ENCODE data around the gene FUT7.
A peak's percentile ranks its signal among the peaks of the same experiment; 100 is the strongest.

The FUT7 gene

DNA sequence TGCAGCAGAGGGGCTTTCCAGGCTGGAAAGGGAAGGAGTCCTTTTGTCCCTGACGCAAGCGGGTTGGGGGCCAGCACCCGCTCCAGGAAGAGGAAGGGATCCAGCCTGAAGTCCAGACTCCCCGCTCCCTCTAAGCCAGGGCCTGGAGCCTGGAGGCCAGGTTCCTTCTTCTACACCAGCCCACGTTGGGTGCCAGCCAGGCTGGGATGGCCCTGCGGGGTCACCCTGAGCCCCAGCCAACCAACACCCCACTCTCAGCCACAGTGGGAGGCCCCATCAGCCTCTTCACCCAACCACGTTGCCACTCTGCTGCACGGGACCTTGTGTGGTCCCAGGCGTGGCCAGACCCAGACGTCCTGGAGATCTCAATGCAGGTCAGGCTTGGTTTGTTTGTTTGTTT lies 970 bp upstream of the FUT7 start:
- DNase-seq: peak; percentile 89 to 94 (median 93)

DNA sequence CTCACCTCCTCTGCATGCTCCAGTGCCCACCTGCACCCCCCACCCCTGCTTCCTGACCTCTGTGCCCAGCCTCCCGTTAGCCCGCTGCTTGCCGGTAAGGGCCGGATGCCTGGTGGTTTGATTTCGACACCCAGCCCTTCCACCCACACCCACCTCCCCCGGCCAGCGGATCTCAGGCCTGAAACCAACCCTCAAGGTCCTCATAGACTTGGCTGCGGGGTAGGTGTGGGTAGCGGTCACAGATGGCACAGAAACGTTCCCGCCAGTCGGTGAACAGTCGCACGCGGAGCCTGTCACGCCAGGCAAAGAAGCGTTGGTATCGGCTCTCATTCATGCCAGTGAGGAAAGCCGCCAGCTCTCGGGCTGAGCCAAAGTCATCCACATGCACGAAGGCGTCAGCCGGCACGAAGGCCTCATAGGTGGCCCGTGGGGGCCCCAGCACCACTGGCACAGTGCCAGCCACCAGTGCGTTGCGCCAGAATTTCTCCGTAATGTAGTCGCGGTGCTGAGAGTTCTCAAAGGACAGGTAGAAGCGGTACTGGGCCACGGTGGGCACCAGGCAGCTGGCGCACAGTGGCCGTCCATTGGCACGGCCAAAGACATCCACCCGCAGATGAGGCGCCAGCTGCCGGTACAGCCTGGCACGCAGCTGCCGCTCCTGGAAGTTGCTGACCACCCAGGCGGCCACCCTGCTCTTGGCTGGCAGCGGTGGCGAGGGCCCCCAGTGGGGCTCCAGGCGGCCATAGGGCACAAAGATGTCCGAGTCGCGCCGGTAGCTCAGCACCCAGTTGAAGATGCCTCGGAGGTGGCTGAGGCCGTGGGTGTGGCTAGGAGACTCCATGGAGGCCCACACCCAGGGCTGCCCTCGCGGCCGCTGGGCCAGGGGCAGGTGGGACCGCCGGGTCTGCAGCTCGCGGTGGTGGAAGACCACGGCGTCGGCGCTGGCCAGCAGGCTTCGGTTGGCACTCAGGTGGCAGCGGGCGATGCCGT lies 1.1 kb downstream of the FUT7 start:
- DNase-seq: peak; percentile 67 to 80 (median 73)

DNA sequence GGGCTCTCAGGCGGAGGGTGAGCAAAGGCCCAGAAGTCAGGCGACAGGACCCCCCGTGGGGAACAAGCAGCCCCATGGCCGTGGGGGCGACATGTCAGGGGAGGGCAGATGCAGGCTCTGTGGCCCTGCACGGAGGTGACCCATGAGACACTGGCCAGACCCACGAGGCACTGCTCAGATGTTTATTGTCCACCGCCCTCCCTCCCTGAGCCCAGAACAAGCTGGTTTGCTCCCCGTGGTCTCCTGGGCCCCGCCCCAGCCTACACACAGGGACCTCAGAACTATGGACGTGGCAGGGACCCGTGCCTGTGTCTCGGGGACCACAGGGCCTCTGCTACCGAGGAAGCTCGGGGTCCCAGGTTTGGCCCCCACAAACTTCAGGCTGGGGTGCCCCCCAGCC lies 1.9 kb downstream of the FUT7 start:
- peak in 2 of 3 donors; percentile 12 to 33 for DNase-seq

DNA sequence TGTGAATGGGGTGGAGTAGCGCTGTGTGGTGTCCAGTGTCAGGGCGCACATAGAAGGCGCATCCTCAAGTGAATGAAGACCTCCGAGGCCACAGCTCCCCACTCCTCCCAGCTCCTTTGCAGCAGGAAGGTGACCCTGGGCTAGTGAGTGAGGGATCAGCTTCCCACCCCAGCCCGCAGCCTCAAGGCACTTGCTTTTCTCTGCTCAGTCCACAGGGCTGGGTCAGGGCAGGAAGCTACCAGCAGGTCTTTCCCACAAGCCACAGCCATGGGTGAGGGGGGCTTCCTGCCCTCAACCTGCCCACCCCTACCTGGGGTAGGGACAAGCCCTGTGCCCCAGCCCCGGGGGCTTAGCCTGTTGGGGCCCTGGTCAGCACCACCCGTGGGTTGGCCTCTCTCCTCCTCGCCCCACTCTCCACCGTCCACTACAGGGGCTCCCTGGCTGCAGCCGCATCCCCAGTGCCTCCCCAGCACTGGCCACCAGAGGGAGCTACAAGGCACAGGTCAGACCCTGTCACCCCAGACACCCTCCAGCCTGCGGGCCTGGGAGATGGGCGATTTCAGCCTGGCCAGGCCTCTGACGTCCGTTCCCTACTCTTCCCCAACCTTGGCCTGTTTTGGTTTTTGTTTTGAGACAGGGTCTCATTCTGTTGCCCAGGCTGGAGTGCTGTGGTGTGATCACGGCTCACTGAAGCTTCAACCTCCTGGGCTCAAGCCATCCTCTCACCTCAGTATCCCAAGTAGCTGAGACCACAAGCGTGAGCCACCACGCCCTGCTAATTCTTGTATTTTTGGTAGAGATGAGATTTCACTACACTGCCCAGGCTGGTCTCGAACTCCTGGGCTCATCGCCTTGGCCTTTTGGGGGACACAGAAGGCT lies 2.6 kb downstream of the FUT7 start:
- DNase-seq: peak; percentile 86 to 93 (median 88)

DNA sequence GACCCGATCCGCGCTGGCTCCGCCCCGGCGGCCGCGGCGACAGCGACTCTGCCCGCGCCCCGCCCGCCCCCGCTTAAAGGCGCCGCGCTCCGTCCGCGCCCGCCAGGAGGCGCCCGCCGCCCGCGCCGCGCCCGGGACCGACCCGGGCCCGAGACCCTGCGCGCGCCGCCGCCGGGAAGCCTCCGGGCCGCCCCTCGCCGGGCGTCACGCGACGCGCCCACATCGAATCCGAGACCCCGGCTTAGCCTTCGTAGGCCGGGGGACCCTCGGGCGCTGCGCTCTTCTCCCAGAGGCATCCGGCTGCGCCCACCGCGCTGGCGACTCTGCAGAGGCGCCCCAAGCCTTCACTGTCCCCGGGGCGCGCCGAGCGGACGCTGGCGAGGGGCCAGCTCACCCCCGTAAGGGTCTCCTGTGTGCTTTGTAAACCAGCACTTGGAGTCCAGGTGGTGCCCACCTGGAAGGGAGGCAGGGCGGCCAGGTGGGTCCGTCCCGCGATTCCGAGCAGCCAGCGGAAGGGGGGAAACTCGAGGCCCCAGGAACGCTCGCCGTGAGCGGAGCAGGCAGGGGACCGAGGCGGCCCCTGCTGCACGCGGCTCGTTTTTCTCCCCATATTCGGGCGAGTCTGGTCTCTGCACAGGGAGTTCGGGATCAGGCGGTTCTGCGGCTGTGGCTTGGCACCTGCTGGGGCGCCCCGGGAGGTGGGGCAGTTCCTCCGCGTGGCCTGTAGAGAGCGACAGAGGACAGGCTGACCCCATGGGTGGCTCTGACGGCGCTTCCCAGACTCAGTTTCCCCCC lies 3.4 kb downstream of the FUT7 start:
- DNase-seq: peak; percentile 68 to 94 (median 86)

DNA sequence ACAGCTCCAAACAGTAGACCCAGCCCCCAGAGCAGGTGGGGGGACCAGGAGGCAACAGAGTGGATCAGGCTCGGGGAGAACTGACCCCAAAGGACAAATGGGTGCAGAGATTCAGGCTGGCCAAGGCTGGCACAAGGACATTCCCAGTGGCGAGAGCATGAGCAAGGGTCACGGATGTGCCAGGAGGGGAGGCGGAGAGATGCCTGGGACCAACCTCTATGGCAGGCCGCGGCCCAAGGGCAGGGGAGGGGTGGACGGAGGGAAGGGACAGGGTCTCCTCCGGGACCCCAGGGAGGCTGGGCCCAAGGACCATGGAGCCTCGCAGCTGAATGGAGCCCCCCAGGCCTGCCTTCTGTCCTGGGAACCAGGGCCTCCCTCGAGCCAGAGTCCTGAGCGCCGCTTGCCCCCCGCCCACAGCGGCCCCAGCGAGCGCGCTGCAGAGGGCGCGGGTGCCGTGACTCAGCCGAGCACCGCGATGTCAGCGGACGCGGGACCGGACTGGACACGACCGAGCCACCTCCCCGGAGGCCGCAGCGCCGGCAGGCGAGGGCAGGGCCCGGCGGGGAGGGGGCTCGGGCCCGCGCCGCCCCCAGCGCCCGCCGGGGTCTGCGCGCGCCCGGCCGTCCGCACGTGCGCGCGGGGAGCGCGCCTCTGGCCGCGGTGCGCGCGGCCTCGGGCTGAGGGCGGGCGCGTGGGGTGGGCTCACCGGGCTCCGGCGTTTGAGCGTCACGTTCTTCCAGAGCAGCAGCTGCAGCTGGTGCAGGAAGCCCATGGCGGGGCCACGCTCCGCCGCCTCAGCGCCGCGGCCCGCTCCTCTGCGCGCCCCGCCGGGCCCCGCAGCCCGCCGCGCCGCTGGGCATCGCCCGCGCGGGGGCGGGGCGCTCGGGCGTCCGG lies 4.3 kb downstream of the FUT7 start, which contains the start of gene ABCA2:
Gene ABCA2 (minus strand): TSS at position 869 of the 894 bp plus-strand sequence. CDS start 97 bp downstream, at position 772.
- DNase-seq: peak in 2 of 3 donors; percentile 30 to 54

DNA sequence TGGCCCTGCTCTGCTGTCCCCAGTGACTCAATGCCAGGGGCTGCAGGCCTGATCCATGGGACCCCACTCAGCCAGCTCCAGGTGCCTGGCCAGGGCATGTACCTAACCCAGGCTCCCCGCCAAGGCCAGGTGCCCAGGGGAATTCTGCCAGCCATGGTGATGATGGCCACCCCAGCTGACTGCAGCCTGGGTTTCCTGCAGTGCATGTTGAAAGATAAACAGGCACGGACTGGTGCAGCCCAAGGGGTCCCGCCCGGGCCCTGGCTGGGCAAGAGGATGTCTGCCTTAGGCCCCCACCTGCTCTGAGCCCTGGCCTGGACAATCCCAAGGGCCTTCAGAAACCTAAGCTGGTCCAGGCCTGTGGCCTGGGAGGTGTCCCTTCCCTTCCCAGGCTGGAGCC lies 5.1 kb downstream of the FUT7 start:
- DNase-seq: no peak

DNA sequence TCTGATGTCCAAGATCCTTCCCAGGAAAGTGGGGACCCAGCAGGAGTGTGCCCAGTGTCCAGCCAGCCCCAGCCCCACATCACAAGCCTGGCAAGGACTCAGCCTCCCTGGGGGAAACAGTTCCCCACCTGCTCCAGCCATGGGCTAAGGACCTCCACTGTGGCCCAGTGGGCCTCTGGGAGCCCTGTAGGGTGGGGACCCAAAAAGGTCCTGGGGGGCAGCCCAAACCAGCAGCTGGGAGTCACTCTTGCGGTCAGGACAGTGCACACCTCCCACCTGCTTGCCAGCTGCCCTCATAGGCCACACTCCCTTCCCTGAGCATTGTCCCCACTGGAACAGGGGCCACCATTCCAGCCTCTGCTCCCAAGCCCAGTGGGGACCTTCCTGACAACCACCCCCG lies 5.5 kb downstream of the FUT7 start:
- DNase-seq: no peak

DNA sequence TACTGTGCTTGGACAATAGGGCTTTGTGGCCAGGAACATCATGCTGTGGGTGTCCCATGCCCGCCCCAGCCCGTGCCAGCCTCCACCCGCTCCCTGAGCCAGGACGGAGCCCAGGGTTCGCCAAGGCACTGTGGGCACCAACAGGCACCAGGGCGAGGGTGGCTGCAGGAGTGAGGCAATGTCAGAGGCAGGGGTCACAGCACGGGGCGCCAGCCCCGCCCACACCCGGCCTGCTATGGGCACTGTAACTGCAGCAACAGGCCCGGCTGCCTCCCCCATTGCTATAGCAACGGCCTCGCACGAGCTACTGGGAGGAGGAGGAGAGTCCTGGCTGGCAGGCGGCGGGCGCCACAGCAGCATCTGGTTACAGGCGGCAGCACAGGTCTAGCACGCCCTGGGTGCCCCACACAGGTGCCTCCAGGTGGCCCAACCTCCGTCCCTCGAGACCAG lies 6.3 kb downstream of the FUT7 start:
- DNase-seq: no peak

DNA sequence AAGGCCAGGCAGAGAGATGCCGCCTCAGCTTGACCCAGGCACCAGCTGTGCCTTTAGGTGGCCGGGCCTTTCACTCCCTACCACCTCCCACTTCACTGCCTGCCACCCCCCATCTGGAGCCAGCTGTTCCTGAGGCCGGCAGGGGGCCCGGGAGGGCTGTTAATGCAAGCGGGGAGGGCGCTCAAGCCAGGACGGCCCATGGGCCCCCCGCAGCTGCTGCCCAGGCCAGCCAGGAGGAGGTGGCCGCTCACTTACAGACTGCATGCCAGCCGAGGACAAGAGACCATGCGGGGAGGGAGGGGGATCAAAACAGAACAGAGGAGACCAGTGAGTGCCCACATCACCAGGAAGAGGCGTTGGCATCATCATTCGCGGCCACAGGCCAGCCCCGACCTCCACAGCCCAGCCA lies 8.3 kb downstream of the FUT7 start:
- no peak for DNase-seq

DNA sequence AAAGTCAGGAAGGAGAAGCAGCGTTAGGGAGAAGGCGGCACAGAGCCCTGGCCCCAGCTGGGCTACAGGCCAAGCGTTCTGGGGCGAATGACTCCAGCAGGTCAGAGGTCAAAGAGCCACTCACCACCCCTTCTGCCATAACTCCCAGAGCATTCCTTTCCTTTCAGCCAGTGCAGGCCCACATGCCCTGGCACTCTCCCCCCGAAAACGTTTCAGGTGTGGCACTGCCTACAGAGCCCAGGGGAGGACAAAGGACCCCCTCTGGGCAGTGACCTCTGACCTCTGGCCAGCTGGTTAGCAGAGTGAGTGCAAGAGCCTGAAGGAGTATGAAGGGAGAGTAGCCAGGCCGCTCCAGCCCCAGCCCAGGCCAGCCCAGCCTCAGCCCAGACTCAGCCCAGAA lies 8.7 kb downstream of the FUT7 start:
- no peak for DNase-seq

DNA sequence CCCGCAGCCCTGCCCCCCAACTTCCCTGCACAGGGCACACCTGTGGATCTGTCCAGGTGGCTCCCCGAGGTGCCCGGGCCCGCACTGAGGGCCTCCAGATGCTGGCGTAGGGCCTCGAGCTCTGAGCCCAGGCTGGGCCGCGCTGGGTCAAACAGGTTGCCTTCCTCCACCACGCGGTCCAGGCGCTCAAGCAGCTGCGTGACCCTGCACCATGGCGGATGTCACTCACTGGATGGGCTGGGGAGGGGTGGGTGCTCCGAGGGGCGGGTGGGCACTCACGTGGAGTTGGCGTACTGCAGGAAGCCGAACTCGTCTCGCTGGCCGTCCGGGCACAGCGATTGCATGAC lies 9.3 kb downstream of the FUT7 start:
- no peak for DNase-seq

DNA sequence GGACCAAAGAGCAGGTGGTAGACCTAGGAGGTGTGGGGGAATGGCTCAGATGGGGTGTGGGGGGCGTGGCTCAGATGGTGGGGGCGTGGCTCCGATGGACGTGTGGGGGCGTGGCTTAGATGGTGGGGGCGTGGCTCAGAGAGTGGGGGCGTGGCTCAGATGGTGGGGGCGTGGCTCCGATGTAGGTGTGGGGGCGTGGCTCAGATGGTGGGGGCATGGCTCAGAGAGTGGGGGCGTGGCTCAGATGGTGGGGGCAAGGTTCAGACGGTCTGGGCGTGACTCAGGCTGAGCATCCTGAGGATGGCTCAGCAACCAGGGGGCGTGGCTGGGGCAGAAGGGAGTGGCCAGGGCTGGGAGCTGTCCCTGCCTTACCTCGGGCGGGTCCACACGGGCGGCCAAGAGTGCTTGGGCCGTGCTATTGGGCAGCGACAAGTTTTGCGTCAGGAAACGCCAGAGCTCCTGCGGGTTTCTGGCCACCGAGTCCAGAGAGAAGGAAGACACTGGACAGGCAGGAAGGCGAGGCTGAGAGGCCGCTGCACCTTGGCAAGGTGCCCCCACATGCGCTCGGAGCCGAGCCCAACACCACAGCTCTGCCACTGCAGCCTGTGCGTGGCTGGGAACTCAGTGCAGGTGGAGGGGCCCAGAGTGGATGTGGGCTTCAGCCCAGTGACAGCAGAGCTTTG lies 9.8 kb downstream of the FUT7 start:
- peak; percentile 83 to 91 (median 89) for DNase-seq

DNA sequence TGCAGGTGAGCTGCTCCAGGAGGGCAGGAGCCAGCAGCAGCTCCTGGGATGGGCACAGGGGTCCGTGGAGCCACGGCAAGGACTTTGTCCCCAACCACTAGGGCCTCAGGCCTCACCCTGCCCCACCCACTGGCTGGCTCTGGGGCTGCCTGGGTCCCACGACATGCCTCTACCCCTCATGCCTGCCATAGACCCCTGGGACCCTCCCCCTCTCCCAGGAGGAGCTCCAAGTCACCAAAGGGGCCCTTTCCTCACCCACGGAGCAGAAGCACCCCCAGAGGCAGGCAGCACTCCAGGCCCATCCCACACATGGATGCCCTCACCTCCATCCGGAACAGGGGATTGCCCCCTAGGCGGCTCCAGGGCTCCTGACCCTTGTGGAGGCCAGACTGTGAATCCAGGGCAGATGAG lies 10.3 kb downstream of the FUT7 start:
- DNase-seq: no peak

DNA sequence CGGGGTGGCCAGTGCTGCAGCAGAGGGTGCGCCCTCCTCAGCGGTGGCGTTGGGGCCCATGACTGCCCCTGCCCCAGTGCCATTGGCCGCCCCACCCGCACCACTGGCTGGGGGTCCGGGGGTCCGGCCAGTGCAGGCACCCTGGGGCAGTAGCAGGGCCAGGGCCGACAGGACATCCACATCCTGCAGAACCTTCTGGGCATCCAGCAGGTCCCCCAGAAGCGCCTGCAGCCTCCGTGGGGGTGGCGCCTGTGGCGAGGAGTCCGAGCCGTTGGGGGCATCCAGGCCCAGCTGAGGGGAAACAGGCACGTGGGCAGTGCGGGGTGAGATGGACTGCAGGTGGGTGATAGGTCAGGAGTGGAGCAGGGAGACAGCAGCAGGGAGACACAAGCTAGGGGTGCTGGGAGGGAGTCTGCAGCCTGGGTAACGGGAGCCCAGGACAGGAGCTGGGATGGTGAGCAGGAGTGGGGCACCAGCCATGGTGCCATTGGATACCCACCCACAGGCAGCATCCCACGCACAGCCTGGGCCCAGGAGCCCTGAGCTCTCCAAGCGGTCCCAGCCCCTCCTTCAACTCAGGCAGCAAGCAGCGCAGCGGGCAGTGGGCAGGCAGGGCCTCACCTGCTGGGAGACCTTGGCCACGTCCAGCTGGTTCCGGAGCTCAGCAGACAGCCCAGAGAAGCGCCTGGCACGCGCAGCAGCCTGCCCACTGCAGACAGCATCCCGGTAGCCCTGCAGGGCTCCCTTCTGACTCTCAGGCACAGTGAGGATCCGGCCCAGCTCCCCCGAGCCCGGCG lies 10.9 kb downstream of the FUT7 start:
- no peak for DNase-seq

DNA sequence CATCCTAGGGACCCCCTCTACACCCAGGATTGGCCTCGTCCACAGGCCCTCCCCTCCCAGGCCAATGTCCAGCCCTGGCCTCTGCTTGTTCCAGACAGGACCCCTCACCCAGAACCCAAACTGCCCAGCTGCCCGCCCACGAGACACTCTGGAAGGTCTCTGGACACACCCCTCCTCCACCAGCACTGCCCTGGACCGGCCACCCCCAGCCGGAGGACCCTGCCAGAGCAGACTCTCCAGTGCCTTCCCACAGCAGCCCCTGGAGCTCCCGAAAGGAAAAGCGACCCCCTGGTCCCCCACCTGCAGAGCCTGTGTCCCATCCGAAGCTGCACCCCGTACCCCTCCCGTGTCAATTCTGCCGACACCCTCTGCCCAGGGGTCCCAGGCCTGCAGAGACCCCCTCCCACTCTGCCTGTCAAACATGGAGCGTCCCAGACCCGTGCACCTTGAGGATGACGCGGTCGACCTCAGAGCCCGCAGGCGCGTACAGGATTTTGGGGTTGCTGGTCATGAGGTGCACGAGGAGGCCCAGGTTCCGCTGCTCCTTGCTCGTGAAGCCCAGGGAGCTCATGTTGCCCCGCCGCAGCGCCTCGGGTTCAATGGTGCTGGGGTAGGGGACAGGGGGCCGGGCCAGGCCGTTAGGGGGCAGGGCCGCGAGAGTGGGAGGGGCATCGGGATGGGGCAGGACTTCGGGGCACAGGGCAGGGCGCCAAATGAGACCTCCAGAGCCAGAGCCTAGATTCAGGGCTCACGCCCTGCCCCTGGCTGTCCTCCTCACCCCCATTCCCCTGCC lies 11.8 kb downstream of the FUT7 start:
- no peak for DNase-seq

DNA sequence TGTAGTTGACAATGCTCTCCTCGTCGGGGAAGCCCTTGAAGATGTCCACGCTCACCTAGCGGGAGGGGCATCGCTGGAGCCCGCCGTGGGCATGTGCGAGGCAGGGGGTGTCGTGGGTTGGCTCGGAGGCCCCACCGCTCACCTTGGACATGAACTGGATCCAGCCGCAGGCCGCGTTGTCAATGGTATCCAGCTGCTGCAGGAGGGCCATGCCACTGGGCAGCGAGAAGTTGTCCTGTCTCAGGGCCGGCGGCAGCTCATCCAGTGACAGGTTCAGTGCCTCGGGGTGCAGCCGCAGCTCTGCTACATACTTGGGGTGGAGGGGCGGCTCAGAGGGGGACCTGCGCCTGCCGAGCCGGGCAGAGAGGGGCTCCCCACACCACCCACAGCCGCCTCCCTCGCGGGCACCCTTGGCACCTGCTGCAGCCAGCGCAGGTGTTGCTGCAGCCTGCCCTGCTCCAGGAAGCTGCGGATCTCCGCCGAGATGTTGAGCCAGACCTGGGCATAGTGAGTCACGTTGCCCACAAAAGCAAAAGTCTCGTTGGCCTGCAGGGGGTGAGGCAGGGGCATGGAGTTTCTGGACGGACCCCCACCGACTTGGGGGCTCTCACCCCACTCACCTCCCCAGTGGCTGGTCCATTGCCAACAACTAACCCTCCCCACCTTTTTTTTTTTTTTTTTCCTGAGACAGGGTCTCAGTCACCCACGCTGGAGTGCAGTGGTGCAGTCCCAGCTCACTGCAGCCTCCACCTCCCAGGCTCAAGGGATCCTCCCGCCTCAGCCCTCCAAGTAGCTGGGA lies 12.9 kb downstream of the FUT7 start:
- no peak for DNase-seq

DNA sequence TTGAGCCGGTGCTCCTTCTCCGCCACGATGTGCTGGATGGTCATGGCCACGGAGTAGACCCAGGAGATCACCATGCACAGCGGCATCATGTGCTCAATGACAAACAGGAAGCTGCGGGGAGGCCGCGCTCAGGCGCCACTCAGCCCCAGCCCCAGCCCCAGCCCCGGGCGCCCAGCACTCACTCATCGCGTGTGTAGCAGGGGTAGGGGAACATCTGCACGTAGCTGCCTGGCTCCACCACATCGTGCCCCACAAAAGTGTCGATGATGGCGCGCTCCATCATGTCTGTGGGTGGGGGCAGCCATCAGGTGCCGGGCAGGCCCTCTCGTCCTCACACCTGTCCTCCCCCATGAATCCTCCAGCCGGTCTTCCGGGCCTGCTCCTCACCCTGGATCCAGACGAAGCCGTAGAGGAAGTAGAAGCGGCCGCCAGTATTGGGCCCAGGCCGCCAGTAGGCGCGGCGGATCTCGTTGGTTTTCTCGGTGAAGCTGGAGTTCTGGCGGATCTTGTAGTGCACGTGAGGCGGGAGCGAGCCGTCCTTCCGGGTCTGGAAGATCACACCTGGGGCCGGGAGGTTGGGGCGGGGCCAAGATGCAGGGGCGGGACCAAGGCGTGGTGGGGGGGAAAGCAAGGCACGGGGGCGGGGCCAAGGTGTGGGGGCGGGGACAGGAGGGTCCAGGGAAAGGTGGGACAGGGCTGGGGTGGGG lies 13.9 kb downstream of the FUT7 start:
- DNase-seq: no peak
